HG03520 (cell line): Measurements from ENCODE around the gene IFI16.

Source experiments
- ATAC-seq: cut with Tn5 transposase; IDR thresholded peaks from one replicate; pipeline ENCODE4 v1.9.1; 2021; ENCODE audit warnings: mild to moderate bottlenecking, moderate library complexity; ENCODE audit not compliant: unreplicated experiment

IFI16 gene

DNA sequence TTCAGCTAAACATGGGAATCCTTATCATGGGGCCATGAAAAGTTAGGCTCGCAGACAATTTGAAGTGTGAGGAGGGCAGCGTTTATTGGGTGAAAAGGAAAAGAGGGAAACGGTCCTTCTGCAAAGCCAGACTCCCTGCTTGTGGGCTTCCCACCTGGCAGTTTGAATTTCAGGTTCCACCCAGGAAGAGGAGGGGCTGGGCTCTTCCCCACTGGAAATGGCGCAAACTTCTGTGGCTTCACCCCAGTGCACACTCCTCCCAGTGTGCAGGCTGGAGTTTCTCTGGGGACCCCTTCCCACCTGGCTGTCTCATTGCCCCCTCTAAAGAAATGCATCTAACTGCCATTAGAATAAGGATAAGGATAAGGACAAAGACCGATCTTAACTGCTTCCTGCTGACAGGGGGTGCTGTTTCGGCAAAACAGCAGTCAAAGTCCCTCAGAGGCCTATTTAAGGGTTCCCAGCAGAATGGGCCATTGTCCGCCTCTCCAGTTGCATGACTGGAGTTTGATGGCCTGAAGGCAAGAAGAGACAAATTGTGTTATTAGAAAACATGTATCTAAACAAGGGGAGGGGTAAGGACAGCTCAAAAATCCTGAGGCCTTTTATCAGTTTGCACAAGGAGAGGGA lies 46.5 kb downstream of the IFI16 start:
- no peak for ATAC-seq

DNA sequence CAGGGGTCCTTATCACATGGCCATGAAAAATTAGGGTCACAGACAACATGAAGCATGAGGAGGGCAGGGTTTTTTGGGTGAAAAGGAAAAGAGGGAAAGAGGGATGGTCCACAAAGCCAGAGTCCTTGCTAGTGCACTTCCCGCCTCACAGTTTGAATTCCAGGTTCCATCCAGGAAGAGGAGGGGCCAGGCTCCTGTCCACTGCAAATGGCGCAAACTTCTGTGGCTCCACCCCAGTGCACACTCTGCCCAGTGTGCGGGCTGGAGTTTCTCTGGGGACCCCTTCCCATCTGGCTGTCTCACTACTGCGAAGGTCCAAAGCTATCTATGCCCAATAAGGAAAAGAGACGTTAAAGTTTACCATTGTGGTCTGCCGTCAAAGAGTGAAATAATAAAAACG lies 49.0 kb downstream of the IFI16 start:
- no peak for ATAC-seq

DNA sequence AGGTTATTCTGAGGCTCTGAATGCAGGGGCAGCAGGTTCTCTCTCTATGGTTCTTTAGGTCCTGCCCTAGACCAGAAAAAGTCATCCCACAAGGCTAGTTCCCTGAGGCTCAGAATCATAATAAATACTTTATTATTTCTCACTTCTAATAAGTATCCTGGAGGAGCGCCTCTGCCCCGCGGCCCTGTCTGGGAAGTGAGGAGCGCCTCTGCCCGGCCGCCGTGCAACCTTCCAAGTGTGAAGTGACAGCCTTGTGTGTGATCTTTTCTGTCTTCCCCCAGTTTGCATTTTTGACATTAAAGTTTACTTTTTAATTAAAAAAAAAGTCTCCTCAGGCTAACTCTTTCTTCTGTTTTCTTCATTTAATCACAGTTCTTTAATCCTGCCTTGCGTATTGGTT lies 55.4 kb downstream of the IFI16 start:
- ATAC-seq = no peak

DNA sequence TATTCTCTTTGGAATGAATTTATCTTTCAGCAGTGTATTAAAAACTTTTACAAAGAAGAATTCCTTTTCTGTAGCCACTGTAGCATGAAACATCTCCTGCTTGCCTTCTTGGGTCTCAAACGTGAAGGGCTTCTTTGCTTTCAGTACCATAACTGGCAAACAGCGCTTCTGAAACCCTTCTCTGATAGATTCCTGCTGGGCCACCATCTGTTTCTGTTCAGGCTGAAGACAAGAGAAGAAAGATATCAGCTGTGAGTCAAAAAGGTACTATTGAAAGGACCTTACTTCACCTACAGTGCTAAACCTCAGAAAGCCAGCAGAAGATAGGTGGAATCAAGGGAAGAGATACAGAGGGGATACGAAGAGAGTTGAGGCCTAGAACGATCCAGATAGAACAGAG lies 56.4 kb downstream of the IFI16 start:
- no peak for ATAC-seq

DNA sequence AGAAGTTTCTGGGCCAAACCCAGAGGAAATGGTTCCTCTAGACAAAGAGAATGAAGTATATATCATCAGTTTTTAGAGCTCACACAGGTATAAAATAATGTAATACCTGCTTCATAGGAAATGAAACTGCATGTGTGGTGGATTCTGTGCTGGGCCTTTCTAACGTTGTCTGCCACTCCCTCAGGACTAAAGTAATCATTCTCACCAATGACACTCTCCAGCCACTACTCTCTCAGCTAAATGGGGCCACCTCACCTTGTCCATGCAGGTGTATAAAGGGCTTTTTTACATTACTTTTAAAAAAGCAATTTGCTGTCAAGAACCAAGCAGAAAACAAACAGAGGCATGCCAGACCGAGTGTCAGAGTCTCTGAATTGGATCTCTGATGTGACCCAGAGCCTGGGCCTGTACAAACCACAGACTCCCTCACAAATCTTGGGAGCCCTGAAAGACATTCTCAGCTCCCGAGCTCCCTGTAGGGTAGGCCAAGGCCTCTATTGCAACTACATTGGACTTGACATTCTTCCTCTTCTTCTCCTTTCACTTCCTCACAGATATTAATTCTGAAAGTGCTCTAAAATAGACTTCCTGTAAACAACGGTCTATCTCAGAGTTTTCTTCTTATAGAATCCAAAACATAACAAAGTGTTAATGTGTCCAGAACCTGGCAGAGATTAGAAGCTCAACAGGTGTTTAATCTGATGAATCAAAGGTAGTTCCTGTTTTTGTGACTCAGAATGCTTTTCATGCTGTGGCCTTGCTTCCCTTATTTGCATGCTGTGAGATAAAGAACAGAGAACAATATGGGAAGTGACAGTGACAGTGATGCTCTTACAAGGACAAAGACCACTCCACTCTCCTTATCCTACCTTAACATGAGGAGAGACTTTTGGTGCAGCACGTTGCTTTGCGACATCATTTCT lies 58.3 kb downstream of the IFI16 start:
- ATAC-seq = peak; percentile 82

DNA sequence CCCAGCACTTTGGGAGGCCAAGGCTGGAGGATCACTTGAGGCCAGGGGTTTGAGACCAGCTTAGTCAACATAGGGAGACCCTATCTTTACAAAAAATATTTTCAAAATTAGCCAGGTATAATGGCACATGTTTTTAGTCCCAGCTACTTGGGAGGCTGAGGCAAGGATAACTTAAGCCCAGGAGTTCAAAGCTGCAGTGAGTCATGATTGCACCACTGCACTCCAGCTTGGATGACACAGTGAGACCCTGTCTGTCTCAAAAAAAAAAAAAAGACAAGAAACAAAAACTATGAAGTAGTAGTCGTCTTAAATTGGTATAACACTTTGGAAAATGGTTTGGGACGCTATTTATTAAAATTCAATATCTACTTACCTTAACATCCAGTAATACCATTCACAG lies 59.2 kb downstream of the IFI16 start:
- ATAC-seq = no peak

DNA sequence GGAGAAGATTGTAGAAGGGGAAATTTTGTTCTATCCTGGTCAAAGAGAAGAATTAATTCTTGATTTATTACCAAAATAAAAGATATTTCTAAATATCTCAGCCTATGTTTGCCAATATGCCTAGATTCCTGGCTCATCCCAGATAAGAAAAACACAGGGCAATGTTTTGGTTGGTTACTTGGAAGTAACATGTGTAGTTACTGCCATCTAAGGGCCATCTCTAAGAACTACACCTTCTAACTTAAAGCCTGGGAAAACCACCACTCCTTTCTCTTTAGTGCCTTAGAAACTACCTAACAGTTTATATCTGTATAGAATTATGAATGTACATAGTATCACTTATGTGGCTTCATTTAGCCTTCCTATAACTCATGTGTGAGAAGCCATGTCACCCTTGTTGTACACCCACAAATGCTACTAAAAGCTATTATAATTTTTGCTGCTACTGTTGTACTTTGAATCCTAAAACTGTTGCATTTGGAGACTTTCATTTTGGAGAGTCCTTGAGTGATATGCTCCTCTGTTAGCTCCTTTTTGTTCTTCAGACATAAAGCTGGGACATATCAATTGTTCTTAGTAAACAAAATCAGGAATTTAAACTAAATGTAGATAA lies 62.4 kb downstream of the IFI16 start:
- ATAC-seq = no peak

DNA sequence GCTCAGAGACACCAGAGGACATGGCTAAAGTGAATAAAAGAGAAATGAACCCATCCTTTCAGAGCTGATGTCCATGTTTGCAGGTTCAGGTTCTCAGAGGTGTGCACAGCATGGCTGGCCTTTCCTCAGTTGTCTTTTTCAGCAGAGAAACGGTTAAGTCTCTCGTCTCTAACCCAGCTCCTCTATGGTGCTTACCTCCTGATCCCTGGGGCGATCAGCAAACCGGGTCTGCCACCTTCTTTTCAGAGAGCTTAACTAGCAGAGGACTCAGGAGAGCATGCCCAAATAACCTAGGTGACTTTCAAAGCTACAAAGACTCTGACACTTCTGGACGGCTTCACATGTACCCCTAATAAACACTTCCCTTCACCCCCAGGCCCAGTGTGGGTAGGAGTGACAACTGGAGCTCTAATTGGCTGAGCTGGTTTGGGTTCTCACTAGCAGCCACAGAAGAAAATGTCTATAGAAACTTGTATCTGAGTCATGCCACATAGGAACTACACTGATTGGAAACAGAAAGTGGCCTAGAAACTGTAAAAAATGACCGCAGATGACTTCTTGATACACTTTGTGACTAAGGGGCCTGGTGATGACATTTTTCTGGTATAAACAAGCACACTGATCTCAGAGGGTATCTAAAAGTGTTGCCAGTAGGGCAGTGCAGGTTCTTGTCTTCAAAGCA lies 66.9 kb downstream of the IFI16 start, which contains the start of gene AIM2:
Gene AIM2 (minus strand): TSS at position 329 of the 682 bp plus-strand sequence. CDS start 3,267 bp downstream, outside the sequence.
- peak; percentile 86 for ATAC-seq

DNA sequence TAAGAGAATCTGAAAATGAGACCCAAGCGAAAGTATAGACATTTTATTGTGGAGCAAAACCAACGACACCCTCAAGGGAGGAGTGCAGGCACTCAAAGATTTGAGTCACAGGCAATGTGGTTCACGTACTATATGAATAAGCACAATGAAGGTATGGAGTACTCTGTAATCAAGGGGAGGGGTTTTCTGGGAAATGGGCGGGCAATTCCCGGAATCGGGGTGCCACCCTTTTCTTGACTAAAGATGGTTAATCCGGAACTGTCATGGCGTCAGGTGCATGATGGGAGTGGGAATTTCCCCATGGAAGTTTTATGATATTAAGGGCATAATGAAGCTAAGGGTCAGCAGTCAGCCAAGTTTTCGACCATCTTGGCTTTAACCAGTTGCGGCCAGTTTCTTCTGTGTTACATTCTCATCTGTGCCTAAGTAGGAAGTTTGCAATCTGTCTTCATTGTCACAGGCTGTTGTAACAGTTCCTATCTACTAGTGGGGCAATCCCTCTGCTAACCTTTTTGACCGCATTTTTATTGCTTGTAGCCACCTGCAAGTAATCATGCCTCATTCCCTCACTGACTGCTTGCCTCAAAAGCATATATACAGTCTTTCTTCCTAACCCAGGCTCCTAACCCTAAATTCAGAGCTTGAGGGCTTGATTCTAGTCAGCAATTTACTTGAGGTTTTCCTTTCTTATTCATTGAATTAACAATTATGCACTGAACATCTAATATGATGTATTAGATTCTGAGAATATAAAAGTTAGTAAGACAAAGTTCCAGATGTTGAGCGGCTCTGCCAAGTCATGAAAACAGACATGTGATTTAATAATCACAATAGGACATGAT lies 67.6 kb downstream of the IFI16 start:
- peak; percentile 61 for ATAC-seq

DNA sequence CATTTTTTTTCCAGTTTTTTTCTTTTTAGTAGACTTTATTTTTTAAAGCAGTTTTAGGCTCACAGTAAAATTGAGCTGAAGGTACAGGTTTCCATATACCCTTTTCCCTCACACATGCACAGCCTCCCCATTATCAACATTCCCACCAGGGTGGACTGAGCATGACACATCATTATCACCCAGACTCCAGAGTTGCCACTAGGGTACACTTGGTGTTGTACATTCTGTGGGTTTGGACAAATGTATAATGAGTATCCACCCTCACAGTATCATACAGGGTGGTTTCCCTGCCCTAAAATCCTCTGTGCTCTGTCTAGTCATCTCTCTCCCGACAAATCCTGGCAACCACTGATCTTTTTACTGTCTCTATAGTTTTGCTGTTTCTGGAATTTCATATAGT lies 69.8 kb downstream of the IFI16 start:
- ATAC-seq = no peak

DNA sequence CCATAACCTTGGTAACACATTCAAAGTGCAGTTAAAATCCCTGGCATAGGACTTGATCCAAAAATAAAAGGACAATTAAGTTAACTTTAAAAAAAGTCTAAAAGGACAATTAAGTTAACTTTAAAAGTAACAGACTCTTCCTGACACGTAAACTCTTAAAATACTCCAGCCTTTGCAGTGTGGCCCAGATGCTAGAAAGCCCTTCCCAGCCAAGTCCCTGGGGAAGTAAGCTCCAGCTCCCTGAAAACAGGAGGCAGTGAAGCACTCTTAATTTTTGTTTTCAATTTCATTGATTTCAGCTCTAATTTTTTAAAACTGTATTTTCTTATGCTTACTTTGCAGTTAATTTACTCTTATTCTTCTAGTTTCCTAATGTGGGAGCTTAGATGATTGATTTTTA lies 71.9 kb downstream of the IFI16 start:
- no peak for ATAC-seq

DNA sequence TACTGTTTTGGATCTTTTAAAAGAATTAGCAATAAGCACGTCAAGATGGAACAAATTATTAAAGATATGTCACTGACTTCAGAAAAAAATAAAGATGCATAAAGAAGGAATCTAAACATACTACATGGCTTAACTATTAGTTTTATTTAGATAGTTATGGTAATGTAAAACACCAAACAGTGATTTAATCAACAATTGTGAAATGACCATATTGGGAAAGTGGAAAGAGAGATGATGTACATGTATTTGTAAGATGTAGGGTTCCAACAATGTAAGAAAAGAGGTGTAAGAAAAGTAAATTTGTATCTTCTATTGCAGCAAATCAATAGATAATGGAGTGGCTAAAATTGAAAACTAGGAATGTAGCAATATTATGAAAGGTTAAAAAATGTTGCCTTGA lies 73.3 kb downstream of the IFI16 start:
- ATAC-seq = no peak

DNA sequence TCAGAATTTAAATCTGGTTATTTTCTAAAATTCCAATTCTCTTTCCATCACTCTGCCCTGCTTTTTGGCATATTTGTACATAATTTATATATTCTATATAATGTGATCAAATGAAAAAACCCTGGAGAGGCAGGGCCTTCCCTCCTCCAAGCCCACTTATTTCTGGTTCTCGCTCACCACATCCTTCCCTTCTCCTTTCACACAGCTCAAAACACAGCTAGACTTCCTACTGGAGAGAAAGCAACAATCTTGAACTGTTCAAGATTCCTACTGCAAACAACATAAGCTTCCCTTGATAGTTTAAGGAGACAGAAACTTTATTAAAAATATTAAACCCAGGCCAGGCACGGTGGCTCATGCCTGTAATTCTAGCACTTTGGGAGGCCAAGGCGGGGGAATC lies 74.4 kb downstream of the IFI16 start:
- no peak for ATAC-seq

DNA sequence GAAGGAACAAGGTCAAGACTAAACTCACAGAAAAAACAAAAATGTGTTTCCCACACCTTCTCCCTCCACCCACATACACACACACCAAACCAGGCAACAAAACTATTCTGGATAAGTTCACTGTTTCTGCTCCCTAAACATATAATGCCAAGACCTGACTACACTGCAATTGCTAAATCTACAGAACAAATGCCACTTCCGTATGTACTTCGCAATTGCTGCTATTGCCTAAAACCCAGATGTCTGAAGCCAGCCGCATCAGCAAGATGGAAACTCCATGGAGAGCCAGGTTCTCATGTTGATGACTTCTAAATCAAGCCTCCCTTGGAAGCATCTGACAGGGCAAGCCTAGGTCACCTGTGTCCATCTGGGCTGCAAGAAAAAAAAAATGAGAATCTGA lies 75.2 kb downstream of the IFI16 start:
- ATAC-seq = no peak

DNA sequence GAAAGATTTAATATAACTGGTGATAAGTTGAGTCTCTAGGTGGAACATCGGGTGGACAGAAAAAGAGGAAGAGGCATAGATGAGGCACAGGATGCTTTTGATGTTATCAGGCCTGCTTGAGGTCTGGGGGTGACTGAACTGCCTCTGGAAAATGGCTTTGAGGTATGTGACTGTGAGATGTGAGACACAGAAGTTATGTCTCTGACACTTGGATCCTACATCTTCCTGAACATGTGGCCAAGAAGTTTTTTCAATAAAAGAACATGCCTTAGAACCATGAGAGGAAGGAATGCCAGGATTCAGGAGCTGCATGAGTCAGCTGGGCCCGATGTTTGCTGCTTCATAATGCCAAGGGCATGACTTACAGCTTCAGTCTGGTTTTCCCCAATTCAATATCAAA lies 78.3 kb downstream of the IFI16 start:
- no peak for ATAC-seq

DNA sequence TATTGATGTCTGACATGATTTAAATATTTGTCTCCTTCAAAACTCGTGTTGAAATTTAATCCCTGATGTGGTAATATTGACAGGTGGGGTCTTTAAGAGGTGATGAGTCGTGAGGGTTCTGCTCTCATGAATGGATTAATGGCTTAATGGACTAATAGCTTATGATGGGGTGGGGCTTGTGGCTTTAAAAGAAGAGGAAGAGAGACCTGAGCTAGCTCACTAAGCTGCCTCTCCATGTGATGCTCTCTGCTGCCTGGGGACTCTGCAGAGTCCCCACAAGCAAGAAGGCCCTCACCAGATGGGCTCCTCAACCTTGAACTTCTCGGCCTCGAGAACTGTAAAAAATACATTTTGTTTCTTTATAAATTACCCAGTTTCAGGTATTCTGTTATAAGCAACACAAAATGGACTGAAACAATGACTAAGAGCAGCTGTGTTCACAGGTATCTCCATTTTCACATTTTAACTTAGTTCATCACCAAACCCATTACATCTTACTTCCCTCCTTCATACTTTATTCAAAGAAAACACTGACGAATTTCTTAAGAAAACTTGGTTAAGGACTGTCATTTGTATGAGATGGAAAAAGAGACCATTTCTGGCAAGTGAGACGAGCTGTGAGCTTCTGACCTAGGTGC lies 79.0 kb downstream of the IFI16 start:
- ATAC-seq = no peak

DNA sequence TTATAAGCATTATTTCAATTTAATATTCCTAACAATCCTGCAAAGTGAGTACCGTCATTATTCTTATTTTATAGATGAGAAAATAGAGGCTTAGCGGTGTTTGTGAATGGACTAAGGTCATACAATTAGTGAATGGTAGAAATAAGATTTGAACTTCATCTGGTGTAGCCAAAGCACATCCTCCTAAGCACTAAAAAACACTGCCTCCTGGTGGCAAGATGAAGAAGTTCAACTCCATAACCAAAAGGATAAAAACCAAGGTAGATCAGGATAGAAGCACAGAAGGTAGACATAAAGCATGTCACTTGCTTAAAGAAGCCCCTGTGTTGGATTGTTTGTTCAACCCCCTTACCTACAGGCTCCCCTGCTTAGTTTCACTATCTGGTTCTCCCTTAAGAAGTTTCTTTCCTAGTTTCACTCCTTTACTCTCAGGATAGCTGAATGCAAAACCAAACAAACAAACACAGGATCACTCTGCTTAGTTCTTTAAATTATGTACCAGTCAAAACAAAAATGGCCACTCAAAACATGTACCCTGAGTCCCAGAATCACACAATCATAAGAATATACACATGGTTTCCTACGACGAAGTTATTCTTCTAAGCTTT lies 79.6 kb downstream of the IFI16 start:
- no peak for ATAC-seq

DNA sequence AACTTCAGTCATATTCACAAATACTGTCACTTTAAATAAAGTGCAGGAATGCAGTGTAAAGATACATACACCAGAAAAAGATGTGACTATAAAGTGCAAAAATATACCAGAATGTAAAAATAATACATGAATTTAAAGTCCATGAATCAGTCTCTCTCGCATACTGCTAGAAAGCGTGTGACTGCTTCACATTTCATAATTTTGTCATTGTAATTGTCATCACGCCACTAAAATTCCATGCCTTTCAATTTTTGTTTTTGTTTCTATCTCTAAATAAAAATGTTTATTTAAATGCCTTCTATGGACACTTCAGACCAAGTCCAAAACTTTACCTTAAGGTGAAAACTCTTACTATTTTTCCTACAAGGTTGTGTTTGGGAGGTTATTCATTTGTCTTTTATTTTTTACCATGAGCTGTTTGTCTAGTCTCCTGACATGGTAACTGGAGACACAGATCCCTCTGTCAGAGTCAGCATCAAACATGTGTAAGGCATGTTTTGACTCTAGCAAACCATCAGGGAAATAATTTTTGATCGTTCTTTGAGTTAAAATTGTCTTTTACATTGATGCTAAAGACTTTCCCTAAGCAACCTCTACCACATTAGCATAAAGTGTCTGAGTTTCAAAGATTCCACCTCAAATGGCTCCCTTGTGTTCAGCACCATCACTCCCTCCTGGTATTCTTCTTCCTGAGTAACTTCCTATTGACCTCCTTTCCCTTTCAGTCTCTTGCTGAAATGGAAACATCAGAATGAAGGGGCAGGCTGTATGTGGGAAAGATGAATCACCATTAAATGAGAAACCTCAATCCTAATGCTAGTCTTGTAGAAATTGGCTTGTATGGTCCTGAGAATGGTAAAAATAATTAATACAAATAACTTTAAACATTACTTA lies 80.8 kb downstream of the IFI16 start:
- ATAC-seq = no peak

DNA sequence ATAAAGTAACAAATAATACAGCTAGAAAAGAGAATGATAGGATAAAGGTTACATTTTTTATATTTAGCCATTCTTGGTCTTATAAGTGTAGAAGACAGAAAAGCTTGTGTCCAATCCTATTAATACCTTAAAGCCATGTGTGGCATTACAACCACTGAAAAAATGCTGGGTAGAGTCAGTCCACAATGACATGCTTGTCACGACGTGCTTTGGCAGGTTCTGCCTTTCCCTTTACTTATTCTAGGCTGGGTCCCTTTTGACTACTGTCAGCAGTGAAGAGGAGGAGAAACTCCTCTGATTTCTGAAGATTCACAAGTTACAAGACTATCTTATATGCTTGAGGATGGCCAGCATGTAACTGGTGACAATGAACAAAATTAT lies 81.5 kb downstream of the IFI16 start:
- ATAC-seq = no peak
